Articular chondrocyte of knee joint (primary cell): ENCODE measurements around the gene GRIFIN. TPM values are rescaled to one million over a fixed set of nuclear protein-coding genes. Genes with fewer than 3 reads are reported as not detected.

Experiments
- total RNA-seq: library from RNA; depleted of rRNA; stranded (reverse); fragments of >200 nt; gene quantifications from 2 replicates; pipeline ENCODE4 v1.2.3, GENCODE V29; 2012

GRIFIN gene
- total RNA-seq: not detected in 2 replicates

GRCh38 chr7:2476298-2476697, at the start of gene GRIFIN:
Gene GRIFIN (minus strand): TSS chr7:2476398. CDS start chr7:2476383, 15 bp downstream.

GRCh38 chr7:2519119-2519930, 43.1 kb upstream of the GRIFIN start, which contains the start of gene LFNG:
Gene LFNG (plus strand): TSS chr7:2519774. CDS start chr7:2519862, 88 bp downstream.

Other genes with a start within 250 kb of the GRIFIN start
- gene MAD1L1, start 243.5 kb downstream of the GRIFIN start, total RNA-seq: 17.9 and 19.3 TPM in 2 replicates
- gene MRM2, start 234.2 kb downstream of the GRIFIN start, total RNA-seq: 17.7 and 19.2 TPM in 2 replicates
- gene NUDT1, start 234.2 kb downstream of the GRIFIN start, total RNA-seq: 19.3 and 25.2 TPM in 2 replicates
- 14.9 and 27.2 TPM in 2 replicates for gene SNX8, start 162.0 kb downstream of the GRIFIN start, total RNA-seq
- gene EIF3B, start 121.6 kb downstream of the GRIFIN start, total RNA-seq: 166 and 170 TPM in 2 replicates
- 8.6 and 9.7 TPM in 2 replicates for gene CHST12, start 72.8 kb downstream of the GRIFIN start, total RNA-seq
- 4.0 and 5.1 TPM in 2 replicates for gene LFNG, start 43.4 kb upstream of the GRIFIN start, total RNA-seq
- gene BRAT1, start 79.1 kb upstream of the GRIFIN start, total RNA-seq: 16.1 and 19.5 TPM in 2 replicates
- 13.5 and 18.2 TPM in 2 replicates for gene IQCE, start 82.6 kb upstream of the GRIFIN start, total RNA-seq
- 12.6 and 16.6 TPM in 2 replicates for gene TTYH3, start 155.6 kb upstream of the GRIFIN start, total RNA-seq
- gene AMZ1, start 211.8 kb upstream of the GRIFIN start, total RNA-seq: 0.65 and 0.86 TPM in 2 replicates